K562 (cell line): ENCODE data around the gene TAS2R4. TPM values are rescaled to one million over a fixed set of nuclear protein-coding genes. Genes with fewer than 3 reads are reported as not detected.
"Not testable (repeated sequence)": the region's sequence is repeated elsewhere in the genome, so short reads cannot be mapped to it uniquely, and the experiment has no call there.

Experiments used
- ATAC-seq: fragments of 200-7000 bp; cut with Tn5 transposase; 3 replicates; pipeline ENCODE4 v1.9.1; 2020; ENCODE audit warnings: moderate library complexity
- BruUV-seq: library from RNA; stranded (reverse); fragments of 400-500 nt; replicated peaks from 2 replicates; lab custom pipeline; 2021; lab: Mats Ljungman, UMichigan
- CTCF ChIA-PET: fragments of 300-600 bp; formaldehyde crosslinking; extraction: SDS; loops from one replicate; lab custom pipeline; 2021; ENCODE audit warnings: low intra/inter-chr PET ratio; lab: Yijun Ruan, JAX
- POLR2A ChIA-PET: fragments of 300-600, 350-650 bp; sonication (Branson Sonifier 250); formaldehyde crosslinking; extraction: SDS; loops from one replicate; lab custom pipeline; 2021; ENCODE audit warnings: antibody characterized with exemption, inconsistent platforms; lab: Yijun Ruan, JAX
- DNase-seq, 4 experiments: peaks; one replicate each; pipeline versions ENCODE4 v3.0.0 to v3.0.0-alpha.2; 2011 to 2018; ENCODE audit warnings: low spot score in 3 of 4, mixed read lengths in 3 of 4; ENCODE audit errors: extremely low read depth in 1 of 4
- FAIRE-seq: peaks from 2 replicates; lab custom pipeline; 2011; peaks lifted over from hg19 to GRCh38; lab: Jason Lieb, UNC
- H2AFZ ChIP-seq: 2 replicates; pipeline ENCODE4 v1.6.0; 2011; ENCODE audit warnings: low read depth, low read length, control low read depth, inconsistent platforms
- H3K27ac ChIP-seq: fragments of 200-600 bp; 3 replicates; pipeline ENCODE4 v1.8.0; 2011; ENCODE audit warnings: low read depth, mild to moderate bottlenecking, control low read depth, inconsistent platforms, low read length, moderate library complexity, mixed read lengths; ENCODE audit errors: extremely low read depth
- H3K27me3 ChIP-seq, 2 experiments: fragments of 300-600 bp in 1 of 2; 2 replicates in 1 of 2; 3 replicates in 1 of 2; pipeline versions ENCODE4 v1.6.0 to v1.8.0; 2011; ENCODE audit warnings: inconsistent platforms in 2 of 2, low read length in 2 of 2, mild to moderate bottlenecking in 1 of 2, mixed read lengths in 1 of 2, moderate library complexity in 1 of 2; ENCODE audit not compliant: control insufficient read depth in 2 of 2, insufficient read depth in 2 of 2
- H3K36me3 ChIP-seq: fragments of 300-600 bp; 3 replicates; pipeline ENCODE4 v1.8.0; 2011; ENCODE audit warnings: mild to moderate bottlenecking, low read length, inconsistent platforms; ENCODE audit not compliant: control insufficient read depth, insufficient read depth
- H3K4me1 ChIP-seq, 2 experiments: fragments of 200-600 bp in 1 of 2; replicated peaks in 1 of 2; 2 replicates in 1 of 2; 3 replicates in 1 of 2; pipeline versions ENCODE4 v1.5.1 to v1.8.0; 2011; ENCODE audit warnings: inconsistent platforms in 2 of 2, low read length in 2 of 2, mild to moderate bottlenecking in 1 of 2, mixed read lengths in 1 of 2, moderate library complexity in 1 of 2; ENCODE audit not compliant: control insufficient read depth in 2 of 2, insufficient read depth in 2 of 2
- H3K4me2 ChIP-seq: 2 replicates; pipeline ENCODE4 v1.6.1; 2011; ENCODE audit warnings: low read length, control low read depth, inconsistent platforms, mixed read lengths; ENCODE audit not compliant: insufficient read depth
- H3K4me3 ChIP-seq: fragments of 200-600 bp; sonication (generic), shearing (Covaris generic); 2 replicates; pipeline ENCODE4 v1.5.1; 2016; ENCODE audit warnings: control low read depth, inconsistent platforms
- H3K79me2 ChIP-seq: fragments of 200-600 bp; 3 replicates; pipeline ENCODE4 v1.8.0; 2011; ENCODE audit warnings: low read length, inconsistent platforms; ENCODE audit not compliant: control insufficient read depth, insufficient read depth
- H3K9ac ChIP-seq, 2 experiments: 2 replicates each; pipeline versions ENCODE4 v1.6.0 to v1.6.1; 2011; ENCODE audit warnings: low read depth in 2 of 2, low read length in 2 of 2, control low read depth in 1 of 2, inconsistent platforms in 1 of 2, mild to moderate bottlenecking in 1 of 2, mixed read lengths in 1 of 2; ENCODE audit not compliant: insufficient read depth in 1 of 2
- H3K9me1 ChIP-seq: one replicate; pipeline ENCODE4 v1.6.0; 2011; ENCODE audit warnings: inconsistent platforms, mild to moderate bottlenecking, low read length, moderate library complexity; ENCODE audit not compliant: control insufficient read depth, insufficient read depth
- H3K9me3 ChIP-seq: replicated peaks from 2 replicates; pipeline ENCODE4 v1.5.1; 2011; ENCODE audit warnings: low read depth, low read length, inconsistent platforms; ENCODE audit not compliant: control insufficient read depth, insufficient read depth
- H4K20me1 ChIP-seq: replicated peaks from 2 replicates; pipeline ENCODE4 v1.6.1; 2011; ENCODE audit warnings: low read length, inconsistent platforms, mixed read lengths; ENCODE audit not compliant: control insufficient read depth, insufficient read depth
- in situ Hi-C: fragments of 300-500 bp; cut with MboI; formaldehyde crosslinking; loops from 4 replicates; pipeline ENCODE4 v1.15.0; 2018; ENCODE audit warnings: inconsistent platforms, mixed read lengths
- intact Hi-C: fragments of 100-400 bp; cut with micrococcal nuclease; formaldehyde crosslinking; loops from 2 replicates; pipeline ENCODE4 v1.14.2; 2022
- polyA plus RNA-seq, 8 experiments: library from polyadenylated mRNA; depleted of rRNA in 4 of 8; stranded (reverse) in 5 of 8; unstranded in 3 of 8; fragments of >200 nt; fragmentation: Nextera tagmentation in 2 of 8; fragmentation: Illumina TruSeq in 1 of 8; extraction: Ambion mirVana in 2 of 8; extraction: Trizol in 1 of 8; gene quantifications; 2 replicates each; pipeline versions ENCODE4 v1.2.1 to v1.2.3, GENCODE V29; 2011 to 2014; ENCODE audit warnings: inconsistent platforms in 1 of 8, missing spikeins in 1 of 8
- small RNA-seq: library from RNA; depleted of rRNA; stranded (forward); fragments of <200 nt; gene quantifications from one replicate; pipeline ENCODE3, GENCODE V24; 2014
- total RNA-seq, 7 experiments: library from RNA; depleted of rRNA in 6 of 7; stranded (reverse); fragments of >200 nt in 6 of 7; fragmentation: Illumina TruSeq in 2 of 7; extraction: Trizol in 2 of 7; gene quantifications; 2 replicates each; pipeline versions ENCODE4 v1.2.1 to v1.2.3, GENCODE V29; 2011 to 2021; ENCODE audit warnings: low replicate concordance in 1 of 7
- TF ChIP-seq, protein P1 (sequence below), 2 experiments: fragments of 450-650 bp; IDR thresholded peaks; 2 replicates each; pipeline ENCODE4 v1.6.1; 2018; ENCODE audit warnings: mild to moderate bottlenecking in 2 of 2, low read depth in 1 of 2; ENCODE audit not compliant: partially characterized antibody in 2 of 2

The TAS2R4 gene
- total and polyA plus RNA-seq, 9 of the 15 experiments (the other 6 are each of a cell fraction or from before 2014, with no cell fraction given) = 0.04 to 2.1 (median 0.68) TPM

DNA sequence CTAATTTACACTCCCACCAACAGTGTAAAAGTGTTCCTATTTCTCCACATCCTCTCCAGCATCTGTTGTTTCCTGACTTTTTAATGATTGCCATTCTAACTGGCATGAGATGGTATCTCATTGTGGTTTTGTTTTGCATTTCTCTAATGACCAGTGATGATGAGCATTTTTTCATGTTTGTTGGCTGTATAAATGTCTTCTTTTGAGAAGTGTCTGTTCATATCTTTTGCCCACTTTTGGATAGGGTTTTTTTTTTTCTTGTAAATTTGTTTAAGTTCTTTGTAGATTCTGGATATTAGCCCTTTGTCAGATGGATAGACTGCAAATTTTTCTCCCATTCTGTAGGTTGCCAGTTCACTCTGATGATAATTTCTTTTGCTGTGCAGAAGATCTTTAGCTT is 46.0 kb downstream of the TAS2R4 start:
- H3K9me1 ChIP-seq, FAIRE-seq, in situ Hi-C loops, H3K4me1 ChIP-seq, H3K36me3 ChIP-seq, intact Hi-C loops, H3K4me2 ChIP-seq, H3K9me3 ChIP-seq, POLR2A ChIA-PET, H3K27ac ChIP-seq, H4K20me1 ChIP-seq, H2AFZ ChIP-seq, H3K9ac ChIP-seq, ATAC-seq, BruUV-seq, DNase-seq, H3K27me3 ChIP-seq, CTCF ChIA-PET, H3K4me3 ChIP-seq, H3K79me2 ChIP-seq: not testable (repeated sequence)
- TF ChIP-seq, protein P1, sequence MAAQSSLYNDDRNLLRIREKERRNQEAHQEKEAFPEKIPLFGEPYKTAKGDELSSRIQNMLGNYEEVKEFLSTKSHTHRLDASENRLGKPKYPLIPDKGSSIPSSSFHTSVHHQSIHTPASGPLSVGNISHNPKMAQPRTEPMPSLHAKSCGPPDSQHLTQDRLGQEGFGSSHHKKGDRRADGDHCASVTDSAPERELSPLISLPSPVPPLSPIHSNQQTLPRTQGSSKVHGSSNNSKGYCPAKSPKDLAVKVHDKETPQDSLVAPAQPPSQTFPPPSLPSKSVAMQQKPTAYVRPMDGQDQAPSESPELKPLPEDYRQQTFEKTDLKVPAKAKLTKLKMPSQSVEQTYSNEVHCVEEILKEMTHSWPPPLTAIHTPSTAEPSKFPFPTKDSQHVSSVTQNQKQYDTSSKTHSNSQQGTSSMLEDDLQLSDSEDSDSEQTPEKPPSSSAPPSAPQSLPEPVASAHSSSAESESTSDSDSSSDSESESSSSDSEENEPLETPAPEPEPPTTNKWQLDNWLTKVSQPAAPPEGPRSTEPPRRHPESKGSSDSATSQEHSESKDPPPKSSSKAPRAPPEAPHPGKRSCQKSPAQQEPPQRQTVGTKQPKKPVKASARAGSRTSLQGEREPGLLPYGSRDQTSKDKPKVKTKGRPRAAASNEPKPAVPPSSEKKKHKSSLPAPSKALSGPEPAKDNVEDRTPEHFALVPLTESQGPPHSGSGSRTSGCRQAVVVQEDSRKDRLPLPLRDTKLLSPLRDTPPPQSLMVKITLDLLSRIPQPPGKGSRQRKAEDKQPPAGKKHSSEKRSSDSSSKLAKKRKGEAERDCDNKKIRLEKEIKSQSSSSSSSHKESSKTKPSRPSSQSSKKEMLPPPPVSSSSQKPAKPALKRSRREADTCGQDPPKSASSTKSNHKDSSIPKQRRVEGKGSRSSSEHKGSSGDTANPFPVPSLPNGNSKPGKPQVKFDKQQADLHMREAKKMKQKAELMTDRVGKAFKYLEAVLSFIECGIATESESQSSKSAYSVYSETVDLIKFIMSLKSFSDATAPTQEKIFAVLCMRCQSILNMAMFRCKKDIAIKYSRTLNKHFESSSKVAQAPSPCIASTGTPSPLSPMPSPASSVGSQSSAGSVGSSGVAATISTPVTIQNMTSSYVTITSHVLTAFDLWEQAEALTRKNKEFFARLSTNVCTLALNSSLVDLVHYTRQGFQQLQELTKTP (IDR thresholded peaks at IDR 0.05; ENCODE audit: low read depth in 1 of 2, partially characterized antibody in 2 of 2) = peak in 1 of 2 experiments; percentile 91

Small RNA genes lying within 50 kb of the gene (small RNA-seq; reads per million reads assigned to genes)
- gene RNU1-82P = not detected

Other genes with a start within 250 kb of the TAS2R4 start
Only the 7 nearest of the 11 such genes appear.
- 0.29 and 0.32 TPM in 2 replicates for gene DENND11, start 74.5 kb upstream of the TAS2R4 start, total RNA-seq (2014; rRNA removed)
- gene DENND11, start 74.5 kb upstream of the TAS2R4 start, total RNA-seq (2014; rRNA removed; fragmentation: Illumina TruSeq; extraction: Trizol) = 0.44 and 0.45 TPM in 2 replicates
- gene DENND11, start 74.5 kb upstream of the TAS2R4 start, total RNA-seq (2015; rRNA removed; fragmentation: Illumina TruSeq; extraction: Trizol) = 0.22 and 0.23 TPM in 2 replicates
- 0.49 and 0.65 TPM in 2 replicates for gene DENND11, start 74.5 kb upstream of the TAS2R4 start, total RNA-seq (2021)
- gene DENND11, start 74.5 kb upstream of the TAS2R4 start, polyA plus RNA-seq (2011; rRNA removed) = 0.85 and 1.1 TPM in 2 replicates
- 0.36 and 0.40 TPM in 2 replicates for gene DENND11, start 74.5 kb upstream of the TAS2R4 start, polyA plus RNA-seq (2014; fragmentation: Illumina TruSeq; extraction: Trizol)
- under 1 TPM; 0.07 to 0.14 TPM for gene DENND11, start 74.5 kb upstream of the TAS2R4 start, polyA plus RNA-seq (2014; fragmentation: Nextera tagmentation; extraction: Ambion mirVana)
- gene DENND11, start 74.5 kb upstream of the TAS2R4 start, polyA plus RNA-seq (2014; rRNA removed) = 0.32 and 0.41 TPM in 2 replicates
- gene WEE2, start 68.3 kb upstream of the TAS2R4 start, total RNA-seq (2014; rRNA removed) = not detected in 2 replicates
- gene WEE2, start 68.3 kb upstream of the TAS2R4 start, total RNA-seq (2014; rRNA removed; fragmentation: Illumina TruSeq; extraction: Trizol) = not detected in 2 replicates
- gene WEE2, start 68.3 kb upstream of the TAS2R4 start, total RNA-seq (2015; rRNA removed; fragmentation: Illumina TruSeq; extraction: Trizol) = not detected in 2 replicates
- not detected in 2 replicates for gene WEE2, start 68.3 kb upstream of the TAS2R4 start, total RNA-seq (2021)
- gene WEE2, start 68.3 kb upstream of the TAS2R4 start, polyA plus RNA-seq (2011; rRNA removed) = not detected in 2 replicates
- not detected in 2 replicates for gene WEE2, start 68.3 kb upstream of the TAS2R4 start, polyA plus RNA-seq (2014; fragmentation: Illumina TruSeq; extraction: Trizol)
- not detected for gene WEE2, start 68.3 kb upstream of the TAS2R4 start, polyA plus RNA-seq (2014; fragmentation: Nextera tagmentation; extraction: Ambion mirVana)
- gene WEE2, start 68.3 kb upstream of the TAS2R4 start, polyA plus RNA-seq (2014; rRNA removed) = not detected in 2 replicates
- gene SSBP1, start 38.3 kb upstream of the TAS2R4 start, total RNA-seq (2014; rRNA removed) = 536 and 718 TPM in 2 replicates
- 835 and 917 TPM in 2 replicates for gene SSBP1, start 38.3 kb upstream of the TAS2R4 start, total RNA-seq (2014; rRNA removed; fragmentation: Illumina TruSeq; extraction: Trizol)
- 750 and 772 TPM in 2 replicates for gene SSBP1, start 38.3 kb upstream of the TAS2R4 start, total RNA-seq (2015; rRNA removed; fragmentation: Illumina TruSeq; extraction: Trizol)
- gene SSBP1, start 38.3 kb upstream of the TAS2R4 start, total RNA-seq (2021) = 404 and 407 TPM in 2 replicates
- gene SSBP1, start 38.3 kb upstream of the TAS2R4 start, polyA plus RNA-seq (2011; rRNA removed) = 318 and 487 TPM in 2 replicates
- gene SSBP1, start 38.3 kb upstream of the TAS2R4 start, polyA plus RNA-seq (2014; fragmentation: Illumina TruSeq; extraction: Trizol) = 826 and 1,031 TPM in 2 replicates
- 1,000 to 10,000 TPM; 1,649 to 1,996 TPM for gene SSBP1, start 38.3 kb upstream of the TAS2R4 start, polyA plus RNA-seq (2014; fragmentation: Nextera tagmentation; extraction: Ambion mirVana)
- gene SSBP1, start 38.3 kb upstream of the TAS2R4 start, polyA plus RNA-seq (2014; rRNA removed) = 873 and 941 TPM in 2 replicates
- 0.69 and 1.4 TPM in 2 replicates for gene TAS2R3, start 12.6 kb upstream of the TAS2R4 start, total RNA-seq (2014; rRNA removed)
- gene TAS2R3, start 12.6 kb upstream of the TAS2R4 start, total RNA-seq (2014; rRNA removed; fragmentation: Illumina TruSeq; extraction: Trizol) = 1.2 and 2.4 TPM in 2 replicates
- gene TAS2R3, start 12.6 kb upstream of the TAS2R4 start, total RNA-seq (2015; rRNA removed; fragmentation: Illumina TruSeq; extraction: Trizol) = 1.6 and 1.8 TPM in 2 replicates
- gene TAS2R3, start 12.6 kb upstream of the TAS2R4 start, total RNA-seq (2021) = 1.0 and 1.2 TPM in 2 replicates
- gene TAS2R3, start 12.6 kb upstream of the TAS2R4 start, polyA plus RNA-seq (2011; rRNA removed) = 1.9 TPM in 2 replicates
- gene TAS2R3, start 12.6 kb upstream of the TAS2R4 start, polyA plus RNA-seq (2014; fragmentation: Illumina TruSeq; extraction: Trizol) = 0.37 and 0.39 TPM in 2 replicates
- not detected for gene TAS2R3, start 12.6 kb upstream of the TAS2R4 start, polyA plus RNA-seq (2014; fragmentation: Nextera tagmentation; extraction: Ambion mirVana)
- gene TAS2R3, start 12.6 kb upstream of the TAS2R4 start, polyA plus RNA-seq (2014; rRNA removed) = 0.54 TPM in 1 of 2 replicates, not detected in the other
- 0.65 and 1.00 TPM in 2 replicates for gene TAS2R5, start 13.5 kb downstream of the TAS2R4 start, total RNA-seq (2014; rRNA removed)
- 1.9 and 2.2 TPM in 2 replicates for gene TAS2R5, start 13.5 kb downstream of the TAS2R4 start, total RNA-seq (2014; rRNA removed; fragmentation: Illumina TruSeq; extraction: Trizol)
- 1.4 and 1.6 TPM in 2 replicates for gene TAS2R5, start 13.5 kb downstream of the TAS2R4 start, total RNA-seq (2015; rRNA removed; fragmentation: Illumina TruSeq; extraction: Trizol)
- gene TAS2R5, start 13.5 kb downstream of the TAS2R4 start, total RNA-seq (2021) = 1.1 TPM in 2 replicates
- gene TAS2R5, start 13.5 kb downstream of the TAS2R4 start, polyA plus RNA-seq (2011; rRNA removed) = 4.5 and 6.3 TPM in 2 replicates
- gene TAS2R5, start 13.5 kb downstream of the TAS2R4 start, polyA plus RNA-seq (2014; fragmentation: Illumina TruSeq; extraction: Trizol) = 1.6 and 2.2 TPM in 2 replicates
- gene TAS2R5, start 13.5 kb downstream of the TAS2R4 start, polyA plus RNA-seq (2014; fragmentation: Nextera tagmentation; extraction: Ambion mirVana) = under 1 TPM; 0.35 to 0.37 TPM
- gene TAS2R5, start 13.5 kb downstream of the TAS2R4 start, polyA plus RNA-seq (2014; rRNA removed) = 2.1 and 2.2 TPM in 2 replicates
- not detected in 2 replicates for gene PRSS37, start 64.8 kb downstream of the TAS2R4 start, total RNA-seq (2014; rRNA removed)
- not detected in 2 replicates for gene PRSS37, start 64.8 kb downstream of the TAS2R4 start, total RNA-seq (2014; rRNA removed; fragmentation: Illumina TruSeq; extraction: Trizol)
- not detected in 2 replicates for gene PRSS37, start 64.8 kb downstream of the TAS2R4 start, total RNA-seq (2015; rRNA removed; fragmentation: Illumina TruSeq; extraction: Trizol)
- not detected in 2 replicates for gene PRSS37, start 64.8 kb downstream of the TAS2R4 start, total RNA-seq (2021)
- gene PRSS37, start 64.8 kb downstream of the TAS2R4 start, polyA plus RNA-seq (2011; rRNA removed) = not detected in 2 replicates
- gene PRSS37, start 64.8 kb downstream of the TAS2R4 start, polyA plus RNA-seq (2014; fragmentation: Illumina TruSeq; extraction: Trizol) = not detected in 2 replicates
- not detected for gene PRSS37, start 64.8 kb downstream of the TAS2R4 start, polyA plus RNA-seq (2014; fragmentation: Nextera tagmentation; extraction: Ambion mirVana)
- gene PRSS37, start 64.8 kb downstream of the TAS2R4 start, polyA plus RNA-seq (2014; rRNA removed) = not detected in 2 replicates
- not detected in 2 replicates for gene OR9A4, start 139.7 kb downstream of the TAS2R4 start, total RNA-seq (2014; rRNA removed)
- gene OR9A4, start 139.7 kb downstream of the TAS2R4 start, total RNA-seq (2014; rRNA removed; fragmentation: Illumina TruSeq; extraction: Trizol) = not detected in 2 replicates
- not detected in 2 replicates for gene OR9A4, start 139.7 kb downstream of the TAS2R4 start, total RNA-seq (2015; rRNA removed; fragmentation: Illumina TruSeq; extraction: Trizol)
- gene OR9A4, start 139.7 kb downstream of the TAS2R4 start, total RNA-seq (2021) = not detected in 2 replicates
- not detected in 2 replicates for gene OR9A4, start 139.7 kb downstream of the TAS2R4 start, polyA plus RNA-seq (2011; rRNA removed)
- not detected in 2 replicates for gene OR9A4, start 139.7 kb downstream of the TAS2R4 start, polyA plus RNA-seq (2014; fragmentation: Illumina TruSeq; extraction: Trizol)
- not detected for gene OR9A4, start 139.7 kb downstream of the TAS2R4 start, polyA plus RNA-seq (2014; fragmentation: Nextera tagmentation; extraction: Ambion mirVana)
- gene OR9A4, start 139.7 kb downstream of the TAS2R4 start, polyA plus RNA-seq (2014; rRNA removed) = not detected in 2 replicates